ENCODE results near the gene CTTN. TPM values are rescaled to one million over a fixed set of nuclear protein-coding genes. Genes with fewer than 3 reads are reported as not detected.

The CTTN gene
- total RNA-seq, 1 experiment from 2014 or later: 224 TPM

- Mint-ChIP-seq H3K27ac (peak overlapping the region in 1 of 3 experiments; percentile 85; a peak in 2 of 7 replicates), H3K36me3 (ENCODE audit: insufficient read depth in 1 of 3, low read depth in 3 of 3) (peaks cover 2 to 8% (median 4%) of the 10 kb centered on the region in 3 experiments; a peak in 6 of 7 replicates), H3K27me3 (ENCODE audit: low read depth) (no peaks in the 10 kb centered on the region; the same call in none of the 2 replicates), H3K4me3 (no peak overlapping the region), H3K9me3 (no peaks in the 10 kb centered on the region), H3K4me1 (peaks cover 13 to 15% of the 10 kb centered on the region in 2 experiments)
- H3K18ac ChIP-seq (ENCODE audit: insufficient read length, low read depth, low read length): no peak overlapping the region
- no peak overlapping the region for H3K14ac ChIP-seq (ENCODE audit: insufficient read depth, low read length)
- H3K9ac ChIP-seq (ENCODE audit: extremely low read depth, insufficient read length, low read length): no peak overlapping the region
- no peaks in the 10 kb centered on the region; the same call in 1 of the 2 replicates for H3K79me2 ChIP-seq (ENCODE audit: insufficient read depth, low read length)
- H3K27ac ChIP-seq (ENCODE audit: insufficient read length, low read depth, low read length): no peak overlapping the region
- no peak overlapping the region for H2AFZ ChIP-seq (ENCODE audit: low read length)
- H3K27me3 ChIP-seq (ENCODE audit: insufficient read depth, low read length): no peaks in the 10 kb centered on the region
- no peak overlapping the region for H2AK5ac ChIP-seq (ENCODE audit: insufficient read length, low read length)
- no peak overlapping the region for H3K4ac ChIP-seq (ENCODE audit: low read depth, low read length)
- no peak overlapping the region for H2BK5ac ChIP-seq (ENCODE audit: insufficient read length, low read length)
- no peaks in the 10 kb centered on the region for H4K20me1 ChIP-seq (ENCODE audit: control insufficient read depth, insufficient read depth, insufficient read length)
- no peak overlapping the region for H3K4me2 ChIP-seq (ENCODE audit: insufficient read depth, insufficient read length, low read length)
- H4K8ac ChIP-seq (replicated peaks; ENCODE audit: insufficient read length, low read depth, low read length): no peak overlapping the region
- no peak overlapping the region for H2BK15ac ChIP-seq (ENCODE audit: low read depth, low read length)
- no peak for DNase-seq
- H3K9me3 ChIP-seq (ENCODE audit: control insufficient read depth, low read depth, low read length): no peaks in the 10 kb centered on the region
- no peak overlapping the region for H3K56ac ChIP-seq (ENCODE audit: insufficient read length, low read depth, low read length)
- H3K23ac ChIP-seq (ENCODE audit: insufficient read length, low read depth, low read length): no peak overlapping the region
- H3K23me2 ChIP-seq (ENCODE audit: insufficient read length, low read depth, low read length, poor library complexity, severe bottlenecking): no peaks in the 10 kb centered on the region
- H3T11ph ChIP-seq (ENCODE audit: low read length): no peak overlapping the region
- no peak overlapping the region for H2BK12ac ChIP-seq (ENCODE audit: insufficient read length, low read depth, low read length)
- H3K4me1 ChIP-seq (ENCODE audit: insufficient read depth, low read length): no peaks in the 10 kb centered on the region
- no CpG with 5 or more reads among the region's 22 CpGs for WGBS (ENCODE audit: extremely low coverage, insufficient read length, low lambda C conversion rate)
- no peak overlapping the region for H2BK120ac ChIP-seq (ENCODE audit: low read depth, low read length, poor library complexity, severe bottlenecking)
- TF ChIP-seq CTCF (conservative IDR thresholded peaks at IDR 0.05): no peak
- H2BK20ac ChIP-seq (ENCODE audit: low read depth, low read length, poor library complexity, severe bottlenecking): no peak overlapping the region
- H4K91ac ChIP-seq (ENCODE audit: insufficient read length, low read depth, low read length): no peak overlapping the region
- no peaks in the 10 kb centered on the region for H3K79me1 ChIP-seq (ENCODE audit: insufficient read depth, low read depth, low read length, poor library complexity, severe bottlenecking)
- H4K5ac ChIP-seq (ENCODE audit: insufficient read length, low read depth, low read length): no peak overlapping the region
These were observed 75.0 kb downstream of the CTTN start for GRCh38 chr11:70473186-70473872.

Measured in H9 (cell line).